GM12865 (cell line): ENCODE data around the gene TXK.

Source experiments
- DNase-seq: peaks from one replicate; pipeline ENCODE4 v3.0.0; 2010; ENCODE audit warnings: low read depth
- H3K4me3 ChIP-seq: 2 replicates; pipeline ENCODE4 v1.5.1; 2011; ENCODE audit warnings: mild to moderate bottlenecking, low read depth, low read length, control low read depth
- TF ChIP-seq, protein P1 (sequence below): IDR thresholded peaks from 2 replicates; pipeline ENCODE4 v1.5.1; 2011; ENCODE audit warnings: low read length, control low read depth, low read depth, inconsistent platforms; ENCODE audit not compliant: insufficient read depth; ENCODE audit errors: missing control alignments

Gene TXK

DNA sequence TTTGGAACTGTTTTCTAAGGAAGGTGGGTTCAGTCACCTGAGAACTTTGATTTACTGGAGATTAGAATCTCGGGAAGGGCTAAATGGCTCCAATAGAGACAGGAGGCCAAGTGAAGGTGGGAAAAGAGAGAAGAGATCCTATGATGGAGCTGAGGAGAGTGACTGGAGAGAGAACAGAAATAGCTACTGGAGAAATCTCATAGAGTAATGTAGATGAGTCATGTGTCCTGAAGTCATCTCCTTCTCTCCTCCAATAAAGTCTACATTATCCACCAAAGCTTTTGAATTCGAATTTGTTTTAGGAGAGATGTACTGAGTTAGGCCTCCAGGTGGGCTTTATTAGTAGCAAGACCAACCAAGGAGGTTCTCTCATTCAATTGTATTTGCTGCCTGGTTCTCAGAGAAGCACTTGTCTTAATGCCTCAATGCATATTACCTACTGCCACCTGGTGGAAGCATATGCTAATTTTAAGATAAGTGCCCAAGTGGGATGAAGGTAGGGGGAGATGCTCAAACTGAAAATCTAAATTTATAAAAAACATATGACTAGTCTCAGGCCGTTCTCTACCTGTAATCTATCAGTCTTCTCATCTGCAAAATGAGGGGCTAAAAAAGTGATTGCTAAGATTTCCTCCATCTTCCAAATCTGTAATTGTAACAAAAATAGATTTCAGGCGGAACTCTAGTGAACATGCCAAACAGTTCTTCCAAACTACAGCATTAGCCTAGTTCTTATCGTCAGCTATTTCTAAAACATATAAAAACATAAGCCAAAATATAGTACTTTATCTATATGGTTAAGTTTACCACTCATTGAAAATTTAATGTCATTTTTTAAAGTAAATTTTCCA lies 24.4 kb downstream of the TXK start:
- H3K4me3 ChIP-seq = no peak overlapping the region
- peak; percentile 71 for DNase-seq
- TF ChIP-seq, protein P1, sequence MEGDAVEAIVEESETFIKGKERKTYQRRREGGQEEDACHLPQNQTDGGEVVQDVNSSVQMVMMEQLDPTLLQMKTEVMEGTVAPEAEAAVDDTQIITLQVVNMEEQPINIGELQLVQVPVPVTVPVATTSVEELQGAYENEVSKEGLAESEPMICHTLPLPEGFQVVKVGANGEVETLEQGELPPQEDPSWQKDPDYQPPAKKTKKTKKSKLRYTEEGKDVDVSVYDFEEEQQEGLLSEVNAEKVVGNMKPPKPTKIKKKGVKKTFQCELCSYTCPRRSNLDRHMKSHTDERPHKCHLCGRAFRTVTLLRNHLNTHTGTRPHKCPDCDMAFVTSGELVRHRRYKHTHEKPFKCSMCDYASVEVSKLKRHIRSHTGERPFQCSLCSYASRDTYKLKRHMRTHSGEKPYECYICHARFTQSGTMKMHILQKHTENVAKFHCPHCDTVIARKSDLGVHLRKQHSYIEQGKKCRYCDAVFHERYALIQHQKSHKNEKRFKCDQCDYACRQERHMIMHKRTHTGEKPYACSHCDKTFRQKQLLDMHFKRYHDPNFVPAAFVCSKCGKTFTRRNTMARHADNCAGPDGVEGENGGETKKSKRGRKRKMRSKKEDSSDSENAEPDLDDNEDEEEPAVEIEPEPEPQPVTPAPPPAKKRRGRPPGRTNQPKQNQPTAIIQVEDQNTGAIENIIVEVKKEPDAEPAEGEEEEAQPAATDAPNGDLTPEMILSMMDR = peak; percentile 61

DNA sequence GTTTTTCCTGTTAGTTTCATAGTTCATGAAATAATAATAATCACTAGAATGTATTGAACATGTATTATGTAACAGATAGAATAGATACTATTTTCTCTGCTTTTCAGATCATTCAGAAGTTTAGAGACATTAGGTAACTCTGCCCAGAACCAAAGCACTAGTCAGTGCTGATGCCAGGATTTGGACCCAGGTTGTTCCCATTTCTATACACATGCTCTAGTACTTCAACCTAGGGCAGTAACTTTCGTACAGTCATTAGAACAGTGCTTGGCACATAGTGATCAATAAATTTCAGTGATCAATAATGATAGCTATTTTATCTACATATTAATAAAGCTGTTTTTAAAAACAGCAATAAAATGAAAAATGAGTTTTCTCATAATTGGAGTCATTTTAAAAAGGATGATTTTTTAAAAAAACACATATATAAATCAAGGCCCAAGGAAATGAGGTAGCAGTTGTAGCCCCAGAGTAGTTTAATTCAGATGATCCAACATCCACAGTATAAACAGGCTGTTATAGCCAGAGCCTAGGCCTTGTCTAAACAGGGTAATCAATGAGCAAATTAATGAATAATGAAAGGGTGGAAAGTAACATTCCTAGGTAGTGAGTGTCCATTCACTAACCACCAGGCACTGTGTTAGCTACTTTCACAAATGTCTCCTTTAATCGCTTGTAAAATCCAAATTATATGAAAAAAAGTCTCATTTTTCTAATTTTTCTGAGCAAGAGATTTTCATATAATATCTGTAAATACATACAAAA lies 25.6 kb downstream of the TXK start:
- no peak overlapping the region for H3K4me3 ChIP-seq
- TF ChIP-seq, protein P1 = no peak
- DNase-seq = no peak

DNA sequence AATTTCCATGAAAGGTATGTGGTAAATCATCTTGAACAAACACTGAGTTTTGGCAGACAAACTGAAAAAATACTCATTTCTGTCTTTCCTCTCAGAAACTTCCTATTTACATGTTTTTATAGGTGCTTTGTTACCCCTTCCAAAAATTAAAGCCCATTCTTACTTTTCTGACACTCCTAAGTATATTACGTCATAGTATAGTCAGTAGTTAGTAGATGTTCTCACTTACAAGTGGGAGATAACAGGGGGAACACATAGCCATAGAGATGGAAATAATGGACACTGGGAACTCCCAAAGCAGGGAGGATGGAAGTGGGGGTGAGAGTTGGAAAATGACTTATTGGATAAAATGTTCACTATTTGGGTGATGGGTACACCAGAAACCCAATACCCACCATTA lies 28.8 kb downstream of the TXK start:
- no peak for DNase-seq
- TF ChIP-seq, protein P1 = no peak
- no peak overlapping the region for H3K4me3 ChIP-seq

DNA sequence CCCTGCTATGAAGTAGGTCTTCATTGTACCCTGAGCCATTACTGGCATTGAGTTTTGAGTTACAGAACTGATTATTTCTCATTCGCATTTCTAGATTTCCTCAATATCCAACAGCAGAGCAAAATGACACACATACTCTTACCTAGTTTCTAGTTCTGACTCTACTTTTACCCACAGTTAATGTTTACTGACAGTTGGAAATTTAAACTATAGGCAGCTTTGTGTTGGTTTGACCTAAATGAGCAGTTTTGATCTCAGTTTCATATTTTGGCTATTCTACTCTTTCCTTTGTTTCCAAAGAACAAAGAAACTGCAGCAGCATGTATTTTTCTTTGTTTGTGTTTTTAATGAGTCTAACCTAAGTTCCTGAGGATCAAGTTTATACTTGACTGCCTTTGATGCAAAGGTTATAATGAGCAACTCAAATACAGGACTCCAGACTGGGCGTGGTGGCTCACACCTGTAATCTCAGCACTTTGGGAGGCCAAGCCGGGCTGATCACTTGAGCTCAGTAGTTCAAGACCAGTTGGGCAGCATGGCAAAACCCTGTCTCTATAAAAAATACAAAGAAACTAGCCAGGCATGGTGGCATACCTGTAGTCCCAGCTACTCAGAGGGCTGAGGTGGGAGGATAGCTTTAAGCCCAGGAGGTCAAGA lies 30.4 kb downstream of the TXK start:
- DNase-seq = peak; percentile 30
- H3K4me3 ChIP-seq = no peak overlapping the region
- TF ChIP-seq, protein P1 = no peak

DNA sequence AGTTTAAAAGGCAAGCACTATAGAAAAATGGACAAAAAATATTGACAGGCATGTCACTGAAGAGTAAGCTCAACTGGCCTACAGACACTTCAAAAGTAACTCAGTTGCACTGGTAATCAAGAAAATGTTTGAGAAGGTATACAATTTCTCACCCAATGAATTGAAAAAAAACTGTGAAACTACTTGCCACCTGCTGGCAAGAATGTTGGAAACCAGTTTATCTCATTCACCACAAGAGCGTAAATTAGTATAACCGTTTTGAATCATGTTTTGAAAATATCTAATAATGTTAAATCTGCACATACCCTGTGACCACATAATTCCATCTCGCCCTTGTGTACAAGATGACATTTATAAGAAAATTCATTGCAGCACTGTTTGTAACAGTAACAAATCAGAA lies 31.7 kb downstream of the TXK start:
- DNase-seq = no peak
- TF ChIP-seq, protein P1 = no peak
- H3K4me3 ChIP-seq = no peak overlapping the region

DNA sequence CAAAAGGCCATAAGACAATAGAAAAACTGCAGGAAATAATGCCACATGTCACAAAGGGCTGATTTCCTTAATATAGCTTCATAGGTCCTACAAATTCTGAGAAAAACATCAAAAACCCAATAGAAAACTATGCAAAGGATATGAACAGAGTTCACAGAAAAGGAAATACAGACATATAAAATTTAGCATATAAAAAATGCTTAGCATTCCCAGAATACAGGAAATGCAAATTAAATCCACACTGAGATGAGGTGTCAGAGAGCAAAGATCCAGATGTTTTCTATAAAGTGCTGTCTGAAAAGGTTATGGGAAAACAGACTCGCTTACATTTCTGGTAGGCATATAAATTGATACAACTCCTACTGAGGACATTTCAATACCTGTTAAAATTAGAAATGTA lies 33.8 kb downstream of the TXK start:
- DNase-seq = no peak
- H3K4me3 ChIP-seq = no peak overlapping the region
- TF ChIP-seq, protein P1 = no peak
